Kidney (tissue), 14 donors: ENCODE results near the gene ZNF236. TPM values are rescaled to one million over a fixed set of nuclear protein-coding genes. Genes with fewer than 3 reads are reported as not detected.
A peak's percentile ranks its signal among the peaks of the same experiment; 100 is the strongest.

Source experiments
- DNase-seq, 5 donors: peaks; one replicate each; pipeline ENCODE4 v3.0.0-alpha.2; 2013 to 2020
- FAIRE-seq: peaks from 2 replicates; lab custom pipeline; 2012; peaks lifted over from hg19 to GRCh38; lab: Jason Lieb, UNC
- H3K27ac ChIP-seq, 2 donors: one replicate each; pipeline ENCODE4 v1.7.0; 2013; ENCODE audit warnings: low read depth in 2 of 2, low read length in 2 of 2, inconsistent platforms in 1 of 2
- H3K27me3 ChIP-seq: one replicate; pipeline ENCODE4 v1.7.1; 2013; ENCODE audit warnings: low read length, inconsistent platforms; ENCODE audit not compliant: control insufficient read depth, insufficient read depth
- H3K36me3 ChIP-seq, 3 donors: one replicate each; pipeline versions ENCODE4 v1.7.0 to v1.7.1; 2013; ENCODE audit warnings: low read length in 3 of 3, control low read depth in 1 of 3, inconsistent platforms in 1 of 3; ENCODE audit not compliant: insufficient read depth in 3 of 3, control insufficient read depth in 2 of 3
- H3K4me1 ChIP-seq, 3 donors: one replicate each; pipeline versions ENCODE4 v1.7.0 to v1.7.1; 2013; ENCODE audit warnings: low read length in 3 of 3, inconsistent platforms in 1 of 3, low read depth in 1 of 3; ENCODE audit not compliant: control insufficient read depth in 2 of 3, insufficient read depth in 2 of 3
- H3K4me3 ChIP-seq, 3 donors: one replicate each; pipeline versions ENCODE4 v1.7.0 to v1.8.1; 2013; ENCODE audit warnings: low read length in 3 of 3, control low read depth in 1 of 3, inconsistent platforms in 1 of 3
- H3K9ac ChIP-seq, 3 donors: one replicate each; pipeline versions ENCODE4 v1.7.0 to v1.7.1; 2013; ENCODE audit warnings: low read length in 3 of 3, control low read depth in 1 of 3, inconsistent platforms in 1 of 3
- H3K9me3 ChIP-seq, 3 donors: one replicate each; pipeline versions ENCODE4 v1.7.0 to v1.7.1; 2013; ENCODE audit warnings: low read length in 3 of 3, control low read depth in 1 of 3, inconsistent platforms in 1 of 3; ENCODE audit not compliant: control insufficient read depth in 2 of 3, insufficient read depth in 1 of 3
- CTCF ChIP-seq: IDR thresholded peaks from 3 replicates; pipeline ENCODE4 v1.5.1; 2012; ENCODE audit warnings: mild to moderate bottlenecking, moderate library complexity, borderline replicate concordance; ENCODE audit not compliant: insufficient read depth; ENCODE audit errors: extremely low read depth
- intact Hi-C: fragments of 100-400 bp; cut with DNase I; formaldehyde crosslinking; loops from one replicate; pipeline ENCODE4 v1.11.1; 2022
- polyA plus RNA-seq: library from polyadenylated mRNA; stranded (reverse); fragments of 350-450 nt; fragmentation: Illumina TruSeq; extraction: RNeasy Lipid Tissue Mini Kit (QIAGEN cat#74804); gene quantifications from one replicate; pipeline ENCODE4 v1.2.3, GENCODE V29; 2014; ENCODE audit warnings: low read depth, low replicate concordance; ENCODE audit not compliant: insufficient read depth
- total RNA-seq: library from RNA; stranded (reverse); fragmentation: NEBNext Ultra II Directional; extraction: Animal tissue kit (Norgen Biotek cat#: 25700); gene quantifications from one replicate; pipeline ENCODE4 v1.2.1, GENCODE V29; 2021
- donor health status: control.
- donor health status: control.
- donor health status: control.
- donor health status: control.
- donor health status: control.
- donor health status: DM: yes; HTN: yes; CAD: no.
- donor health status: Normal renal cell carcinoma (clear cell type).

ZNF236 gene
- total and polyA plus RNA-seq, 2 donors from 2014 or later = 1.1 to 18.6 TPM

DNA sequence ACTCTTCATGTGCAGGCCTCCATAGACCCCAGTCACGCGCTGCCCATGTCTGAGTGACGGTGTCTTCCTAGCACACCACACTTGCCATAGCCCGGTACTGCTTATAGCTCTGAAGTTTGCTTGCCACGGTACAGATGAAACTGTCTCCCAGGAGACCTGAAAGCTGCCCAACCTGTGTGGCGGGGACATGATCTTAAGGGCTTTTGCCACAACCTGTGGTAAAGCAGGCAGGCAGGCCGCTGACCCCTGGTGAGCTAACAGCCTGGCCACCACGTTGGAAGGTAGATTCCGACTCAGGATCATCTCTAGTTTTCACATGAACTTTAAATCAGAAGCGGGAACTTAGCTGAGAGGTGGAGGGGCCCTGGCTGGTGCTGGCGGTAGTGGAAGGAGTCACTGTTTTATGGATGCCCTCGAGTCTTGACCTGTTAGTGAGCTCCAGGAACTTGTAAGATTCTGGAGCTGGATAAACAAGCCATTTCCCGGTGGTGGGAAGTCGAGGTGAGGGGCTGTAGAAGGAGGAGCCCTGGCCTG is 153.3 kb downstream of the ZNF236 start:
- Histone ChIP-seq H3K4me1 (peaks cover 3 to 4% (median 4%) of the 10 kb centered on the region in 3 donors), H3K27me3 (no peaks in the 10 kb centered on the region), H3K4me3 (no peak overlapping the region), H3K9me3 (no peaks in the 10 kb centered on the region), H3K36me3 (no peaks in the 10 kb centered on the region), H3K9ac (no peak overlapping the region), H3K27ac (no peak overlapping the region)
- intact Hi-C loops = no loop called here
- no peak for FAIRE-seq
- DNase-seq = peak in 1 of 5 donors; percentile 16
- TF ChIP-seq CTCF = no peak

GRCh38 chr18:76977108-76977621 is 154.8 kb downstream of the ZNF236 start:
- no peaks in the 10 kb centered on the region for H3K9me3 ChIP-seq
- H3K4me1 ChIP-seq = peaks cover 4% of the 10 kb centered on the region in 3 donors
- intact Hi-C loops = no loop called here
- H3K4me3 ChIP-seq = peak overlapping the region in 1 of 3 donors; percentile 3
- no peaks in the 10 kb centered on the region for H3K36me3 ChIP-seq
- H3K27ac ChIP-seq = no peak overlapping the region
- TF ChIP-seq CTCF = no peak
- H3K9ac ChIP-seq = no peak overlapping the region
- no peak for FAIRE-seq
- peak in 2 of 5 donors; percentile 41 to 46 for DNase-seq
- no peaks in the 10 kb centered on the region for H3K27me3 ChIP-seq

DNA sequence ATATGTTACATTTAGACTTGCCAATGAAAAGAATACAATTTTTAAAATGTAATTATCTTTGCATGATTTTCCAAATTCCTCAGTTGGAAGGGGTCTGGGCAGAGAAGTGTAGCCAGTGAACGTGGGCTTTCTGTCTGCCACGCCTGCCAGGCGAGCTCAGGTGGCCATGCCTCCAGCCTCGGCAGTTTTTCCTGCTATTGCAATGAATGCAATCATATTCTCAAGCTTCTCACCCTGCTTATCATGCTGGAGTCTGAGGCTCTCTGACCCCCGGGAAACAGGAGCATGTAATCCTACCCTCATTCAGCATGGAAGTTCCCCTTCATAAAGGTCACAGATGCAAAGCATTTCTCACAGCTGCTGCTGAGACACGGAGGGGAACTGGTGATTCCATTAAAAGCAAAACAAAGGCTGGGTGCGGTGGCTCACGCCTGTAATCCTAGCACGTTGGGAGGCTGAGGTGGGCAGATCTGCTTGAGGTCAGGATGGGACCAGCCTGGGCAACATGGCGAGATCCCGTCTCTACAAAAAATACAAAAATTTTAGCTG is 155.4 kb downstream of the ZNF236 start:
- no peak for FAIRE-seq

More for the DNA sequence above, 155.4 kb downstream of the ZNF236 start:
- peaks cover 4 to 5% (median 4%) of the 10 kb centered on the region in 3 donors for H3K4me1 ChIP-seq
- H3K4me3 ChIP-seq = peak overlapping the region in 1 of 3 donors; percentile 3
- peak in 1 of 5 donors; percentile 14 for DNase-seq
- no peak overlapping the region for H3K9ac ChIP-seq
- H3K27me3 ChIP-seq = no peaks in the 10 kb centered on the region
- H3K36me3 ChIP-seq = no peaks in the 10 kb centered on the region
- TF ChIP-seq CTCF = no peak
- intact Hi-C loops = no loop called here
- no peak overlapping the region for H3K27ac ChIP-seq
- no peaks in the 10 kb centered on the region for H3K9me3 ChIP-seq
